ENCODE data around the gene PF4V1. TPM values are rescaled to one million over a fixed set of nuclear protein-coding genes. Genes with fewer than 3 reads are reported as not detected.

Gene PF4V1
- total and polyA plus RNA-seq, 9 of the 15 experiments (the other 6 are each of a cell fraction or from before 2014, with no cell fraction given) = not detected

DNA sequence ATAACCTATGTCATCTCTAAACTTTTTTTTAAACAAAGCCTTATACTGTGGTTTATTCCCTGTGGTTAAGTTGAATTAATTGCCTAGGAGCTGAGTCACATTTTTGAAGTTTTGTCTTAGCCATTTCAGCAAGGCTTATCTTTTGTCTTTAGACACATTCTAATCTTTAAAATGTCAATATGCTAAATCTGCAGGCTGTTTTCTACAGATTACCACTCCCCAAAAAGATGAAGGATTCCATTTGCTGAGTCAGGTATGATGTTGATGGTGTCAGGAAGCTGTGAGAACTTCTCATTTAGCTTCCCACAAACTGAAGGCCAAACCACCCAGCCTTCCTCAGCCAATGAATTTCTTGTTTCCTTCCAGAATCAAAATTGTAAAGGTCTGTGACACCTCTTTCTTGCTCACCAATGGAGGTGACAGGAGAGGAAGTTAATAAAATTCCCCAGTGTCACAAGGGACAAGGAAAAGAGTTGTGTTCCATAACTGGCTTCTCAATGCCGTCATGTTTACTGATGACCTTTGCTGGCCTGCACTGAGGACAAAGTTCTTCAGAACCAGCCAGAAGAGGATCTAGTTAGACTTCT, 20.4 kb upstream of the PF4V1 start (continued):
- peak; percentile 97 for TF ChIP-seq MAFF (IDR thresholded peaks at IDR 0.05; ENCODE audit: low read length)
- TF ChIP-seq NCOA1 (IDR thresholded peaks at IDR 0.05; ENCODE audit: low read depth) = peak; percentile 75
- TF ChIP-seq ZNF589 (CRISPR knock-in tag; IDR thresholded peaks at IDR 0.05; ENCODE audit: low read depth) = peak; percentile 40; the same call in 1 of the 2 replicates
- TF ChIP-seq, protein P1, sequence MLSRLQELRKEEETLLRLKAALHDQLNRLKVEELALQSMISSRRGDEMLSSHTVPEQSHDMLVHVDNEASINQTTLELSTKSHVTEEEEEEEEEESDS (CRISPR knock-in tag; IDR thresholded peaks at IDR 0.05) = no peak
- TF ChIP-seq, protein P2, sequence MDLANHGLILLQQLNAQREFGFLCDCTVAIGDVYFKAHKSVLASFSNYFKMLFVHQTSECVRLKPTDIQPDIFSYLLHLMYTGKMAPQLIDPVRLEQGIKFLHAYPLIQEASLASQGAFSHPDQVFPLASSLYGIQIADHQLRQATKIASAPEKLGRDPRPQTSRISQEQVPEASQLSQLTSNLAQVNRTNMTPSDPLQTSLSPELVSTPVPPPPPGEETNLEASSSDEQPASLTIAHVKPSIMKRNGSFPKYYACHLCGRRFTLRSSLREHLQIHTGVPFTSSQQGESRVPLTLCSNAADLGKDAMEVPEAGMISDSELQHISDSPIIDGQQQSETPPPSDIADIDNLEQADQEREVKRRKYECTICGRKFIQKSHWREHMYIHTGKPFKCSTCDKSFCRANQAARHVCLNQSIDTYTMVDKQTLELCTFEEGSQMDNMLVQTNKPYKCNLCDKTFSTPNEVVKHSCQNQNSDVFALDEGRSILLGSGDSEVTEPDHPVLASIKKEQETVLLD (IDR thresholded peaks at IDR 0.05) = 0 out of 2 replicates have a peak, but pooled peaks have one; percentile 36
- TF ChIP-seq ZNF175 (CRISPR knock-in tag; IDR thresholded peaks at IDR 0.05; ENCODE audit: low read depth) = 0 out of 2 replicates have a peak, but pooled peaks have one; percentile 42
- TF ChIP-seq SMARCA4 (IDR thresholded peaks at IDR 0.05) = peak; percentile 97
- peak; percentile 83 for TF ChIP-seq BACH1 (tag; IDR thresholded peaks at IDR 0.05)
- TF ChIP-seq ELF1 (tag; IDR thresholded peaks at IDR 0.05) = peak; percentile 39; the same call in 1 of the 2 replicates
- TF ChIP-seq BRD4 (IDR thresholded peaks at IDR 0.05) = no peak
- peak; percentile 38; the same call in 1 of the 2 replicates for TF ChIP-seq RNF2 (IDR thresholded peaks at IDR 0.05)
- no peak for TF ChIP-seq ZNF785 (CRISPR knock-in tag; IDR thresholded peaks at IDR 0.05)
- TF ChIP-seq SRSF9 (IDR thresholded peaks at IDR 0.05; ENCODE audit: borderline replicate concordance, low read depth, low read length) = no peak
- peak; percentile 97 for TF ChIP-seq MAFG (tag; conservative IDR thresholded peaks at IDR 0.05)
- TF ChIP-seq, protein P3, sequence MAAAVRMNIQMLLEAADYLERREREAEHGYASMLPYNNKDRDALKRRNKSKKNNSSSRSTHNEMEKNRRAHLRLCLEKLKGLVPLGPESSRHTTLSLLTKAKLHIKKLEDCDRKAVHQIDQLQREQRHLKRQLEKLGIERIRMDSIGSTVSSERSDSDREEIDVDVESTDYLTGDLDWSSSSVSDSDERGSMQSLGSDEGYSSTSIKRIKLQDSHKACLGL (CRISPR knock-in tag; IDR thresholded peaks at IDR 0.05; ENCODE audit: borderline replicate concordance, poor library complexity, severe bottlenecking) = no peak
- TF ChIP-seq MTA2 (IDR thresholded peaks at IDR 0.05; ENCODE audit: low read depth) = peak; percentile 86
- TF ChIP-seq CBX3 (IDR thresholded peaks at IDR 0.05; ENCODE audit: borderline replicate concordance in 1 of 2, low read length in 2 of 2) = peak in 1 of 2 experiments; percentile 86; a peak in 2 of 3 replicates
- TF ChIP-seq CCAR2 (IDR thresholded peaks at IDR 0.05; ENCODE audit: low read depth, low read length) = no peak
- peak; percentile 24; the same call in 1 of the 2 replicates for TF ChIP-seq NR2C1 (IDR thresholded peaks at IDR 0.05)
- peak; percentile 15 for TF ChIP-seq NR2C1 (tag; IDR thresholded peaks at IDR 0.05)
- peak; percentile 96 for TF ChIP-seq CCNT2 (IDR thresholded peaks at IDR 0.05; ENCODE audit: borderline replicate concordance, extremely low read depth, insufficient read length, low read depth, low read length)
- no peak for TF ChIP-seq MBD2 (IDR thresholded peaks at IDR 0.05; ENCODE audit: borderline replicate concordance, low read depth)
- TF ChIP-seq ZNF232 (CRISPR knock-in tag; IDR thresholded peaks at IDR 0.05) = no peak
- TF ChIP-seq, protein P4, sequence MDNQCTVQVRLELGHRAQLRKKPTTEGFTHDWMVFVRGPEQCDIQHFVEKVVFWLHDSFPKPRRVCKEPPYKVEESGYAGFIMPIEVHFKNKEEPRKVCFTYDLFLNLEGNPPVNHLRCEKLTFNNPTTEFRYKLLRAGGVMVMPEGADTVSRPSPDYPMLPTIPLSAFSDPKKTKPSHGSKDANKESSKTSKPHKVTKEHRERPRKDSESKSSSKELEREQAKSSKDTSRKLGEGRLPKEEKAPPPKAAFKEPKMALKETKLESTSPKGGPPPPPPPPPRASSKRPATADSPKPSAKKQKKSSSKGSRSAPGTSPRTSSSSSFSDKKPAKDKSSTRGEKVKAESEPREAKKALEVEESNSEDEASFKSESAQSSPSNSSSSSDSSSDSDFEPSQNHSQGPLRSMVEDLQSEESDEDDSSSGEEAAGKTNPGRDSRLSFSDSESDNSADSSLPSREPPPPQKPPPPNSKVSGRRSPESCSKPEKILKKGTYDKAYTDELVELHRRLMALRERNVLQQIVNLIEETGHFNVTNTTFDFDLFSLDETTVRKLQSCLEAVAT (IDR thresholded peaks at IDR 0.05) = peak in 1 of 2 experiments; percentile 48; a peak in 1 of 4 replicates
- no peak for TF ChIP-seq DMBX1 (CRISPR knock-in tag; IDR thresholded peaks at IDR 0.05; ENCODE audit: borderline replicate concordance)
- TF ChIP-seq NFIC (IDR thresholded peaks at IDR 0.05) = peak; percentile 74
- peak; percentile 91 for TF ChIP-seq KLF16 (IDR thresholded peaks at IDR 0.05)
- no peak for TF ChIP-seq TOE1 (IDR thresholded peaks at IDR 0.05; ENCODE audit: borderline replicate concordance)
- TF ChIP-seq TOE1 (CRISPR knock-in tag; IDR thresholded peaks at IDR 0.05; ENCODE audit: borderline replicate concordance, low read depth) = no peak
